Vagina (tissue), 2 donors: ENCODE data around the gene AVPR1A.

ENCODE experiments used
- CTCF ChIP-seq, 3 experiments: fragments of 450-650 bp in 2 of 3; fragments of 200-600 bp in 1 of 3; sonication (generic) in 1 of 3; IDR thresholded peaks; one replicate each; pipeline ENCODE4 v1.5.1; 2017 to 2019; ENCODE audit warnings: antibody characterized with exemption in 3 of 3, mild to moderate bottlenecking in 2 of 3, moderate library complexity in 2 of 3
- POLR2A ChIP-seq, 2 donors: fragments of 450-650 bp; IDR thresholded peaks; one replicate each; pipeline ENCODE4 v1.6.1; 2017; ENCODE audit warnings: antibody characterized with exemption in 2 of 2, mild to moderate bottlenecking in 2 of 2, moderate library complexity in 2 of 2

- TF ChIP-seq CTCF (IDR thresholded peaks at IDR 0.05) (no peak), POLR2A (IDR thresholded peaks at IDR 0.05) (no peak)
Measured at GRCh38 chr12:63093711-63094110, 57.3 kb downstream of the AVPR1A start.
